OCI-M2 (cell line): ENCODE results near the gene NCS1.
"Not testable (repeated sequence)": the region's sequence is repeated elsewhere in the genome, so short reads cannot be mapped to it uniquely, and the experiment has no call there.

Source experiments
- DNase-seq: peaks from one replicate; lab custom pipeline; 2025; ENCODE audit not compliant: unreplicated experiment; lab: John Stamatoyannopoulos, UW

NCS1 gene

GRCh38 chr9:130236436-130236985, 64.3 kb downstream of the NCS1 start:
- DNase-seq: no peak

GRCh38 chr9:130237076-130237475, 64.9 kb downstream of the NCS1 start:
- DNase-seq: no peak

DNA sequence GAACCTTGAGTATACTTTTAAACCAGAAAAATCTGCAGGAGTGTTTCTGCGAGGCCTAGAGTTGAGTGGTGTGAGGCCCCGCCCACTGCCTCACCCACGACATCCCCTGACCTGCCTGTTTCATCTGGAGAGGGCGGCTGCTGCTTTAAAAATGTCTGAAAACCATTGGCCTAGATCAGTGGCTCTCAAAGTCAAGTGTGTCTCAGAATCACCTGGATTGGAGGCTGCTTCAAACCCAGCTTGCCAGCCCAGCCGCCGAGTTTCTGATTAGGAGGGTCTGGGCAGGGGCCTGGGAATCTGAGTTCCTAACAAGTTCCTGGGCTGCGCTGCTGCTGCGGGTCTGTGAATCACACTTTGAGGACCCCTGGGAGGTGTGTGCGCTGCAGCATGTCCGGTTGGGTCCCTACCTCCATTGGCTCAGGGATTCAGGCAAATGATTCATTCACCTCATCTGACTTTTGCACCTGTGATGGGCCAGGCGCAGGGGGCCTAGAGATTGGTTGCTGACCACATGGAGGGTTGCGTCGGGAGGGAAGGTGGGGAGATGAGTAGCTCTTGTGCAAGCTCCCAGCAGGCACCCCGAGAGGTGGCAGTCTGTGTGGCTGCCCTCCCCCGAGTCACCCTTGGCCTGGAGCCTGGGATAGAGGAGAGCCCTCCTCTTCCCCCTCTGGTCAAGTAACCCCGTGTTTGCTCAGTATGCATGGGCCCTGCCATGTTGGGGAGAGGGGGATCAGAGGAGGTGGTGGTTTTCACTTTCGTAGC, 65.7 kb downstream of the NCS1 start:
- no peak for DNase-seq

DNA sequence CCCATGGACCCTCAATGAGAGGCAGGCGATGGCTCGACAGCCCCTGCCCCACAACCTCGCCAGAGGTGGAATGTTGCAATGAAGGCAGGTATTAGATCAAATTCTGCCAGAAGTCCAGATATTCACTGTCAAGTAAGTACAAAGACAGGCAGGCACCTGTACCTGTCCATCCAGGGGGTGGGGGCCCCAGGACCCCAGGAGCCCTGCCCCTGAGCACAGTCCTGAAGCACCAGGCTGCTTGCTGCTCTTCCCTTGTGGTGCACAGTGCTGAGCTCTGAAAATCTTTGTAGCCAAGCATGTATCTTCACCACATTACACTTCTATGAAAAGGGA, 67.1 kb downstream of the NCS1 start:
- DNase-seq: no peak

- DNase-seq: no peak
These were observed 67.6 kb downstream of the NCS1 start for GRCh38 chr9:130239741-130240241.

GRCh38 chr9:130240410-130241197, 68.4 kb downstream of the NCS1 start:
- no peak for DNase-seq

DNA sequence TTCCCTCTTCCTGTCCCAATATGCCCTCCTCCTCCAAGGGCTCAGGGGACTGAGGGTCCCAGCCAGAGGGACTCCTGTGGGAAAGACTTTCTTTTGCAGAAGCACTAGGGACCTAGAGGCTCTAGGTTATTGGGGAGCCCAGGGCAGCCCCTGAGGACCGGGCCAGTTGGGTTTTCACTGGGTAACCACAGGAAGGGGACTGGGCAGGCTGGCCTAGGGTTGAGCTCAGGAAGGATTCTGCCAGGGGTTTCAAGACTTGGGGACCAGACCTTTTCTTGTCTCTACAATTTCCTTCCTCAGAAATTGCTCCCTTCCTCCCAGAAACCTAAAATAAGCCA, 69.0 kb downstream of the NCS1 start:
- no peak for DNase-seq

GRCh38 chr9:130242270-130243014, 70.2 kb downstream of the NCS1 start:
- no peak for DNase-seq

DNA sequence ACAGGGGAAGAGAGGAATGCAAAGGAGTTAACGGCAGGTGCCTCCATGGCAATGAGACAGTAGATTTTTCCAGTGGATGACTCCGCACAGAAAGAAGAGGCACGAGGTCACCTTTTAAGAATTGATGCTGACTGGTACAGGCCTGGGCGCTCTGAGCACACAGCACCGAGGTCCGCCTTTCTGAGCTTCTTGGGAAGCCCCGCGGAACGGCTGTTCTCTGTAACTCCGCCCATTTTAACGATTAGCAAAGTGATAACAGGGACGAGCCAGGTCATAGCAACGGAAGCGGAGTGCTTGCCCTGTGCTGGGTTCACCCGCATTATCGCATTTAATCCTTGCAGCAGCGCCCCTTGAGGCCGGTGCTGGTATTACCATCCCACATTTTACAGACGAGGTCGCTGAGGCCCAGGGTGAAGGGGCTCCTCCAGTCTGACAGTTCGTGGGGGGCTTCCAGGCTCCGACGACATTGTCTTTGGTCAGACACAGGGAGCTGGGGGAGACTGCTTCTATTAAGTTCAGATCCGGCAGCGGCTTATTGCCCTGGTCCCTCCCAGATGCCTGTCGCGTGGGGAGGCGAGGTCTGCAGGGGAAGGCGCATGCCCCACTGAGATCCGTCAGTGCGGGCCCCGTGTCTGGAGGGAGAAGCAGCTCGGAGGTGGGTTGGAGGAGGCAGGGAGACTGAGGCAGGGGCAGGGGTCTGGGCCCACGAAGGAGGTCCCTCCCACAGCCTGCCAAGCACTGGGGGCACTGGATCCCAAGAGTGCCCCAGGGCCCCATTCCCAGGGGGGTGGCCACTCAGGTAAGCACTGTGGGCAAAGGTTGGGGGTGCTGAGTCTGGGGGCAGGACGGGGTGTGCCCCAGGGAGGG, 71.0 kb downstream of the NCS1 start:
- no peak for DNase-seq

DNA sequence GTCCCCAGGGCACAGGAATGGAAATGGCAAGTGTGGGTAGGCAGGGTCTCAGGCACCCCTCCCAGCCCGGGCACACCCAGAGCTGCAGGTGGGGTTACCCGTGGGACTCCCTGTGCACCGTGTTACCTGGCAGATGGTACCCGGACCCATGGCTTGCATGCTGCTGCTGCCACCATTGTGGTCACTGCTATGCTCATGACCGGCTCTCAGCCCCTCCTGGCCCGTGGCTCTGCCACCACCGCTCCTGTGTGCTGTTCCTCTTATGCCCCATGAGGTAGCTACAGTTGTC, 71.6 kb downstream of the NCS1 start:
- no peak for DNase-seq

GRCh38 chr9:130244548-130245165, 72.5 kb downstream of the NCS1 start:
- no peak for DNase-seq

GRCh38 chr9:130245474-130245873, 73.3 kb downstream of the NCS1 start:
- DNase-seq: no peak

DNA sequence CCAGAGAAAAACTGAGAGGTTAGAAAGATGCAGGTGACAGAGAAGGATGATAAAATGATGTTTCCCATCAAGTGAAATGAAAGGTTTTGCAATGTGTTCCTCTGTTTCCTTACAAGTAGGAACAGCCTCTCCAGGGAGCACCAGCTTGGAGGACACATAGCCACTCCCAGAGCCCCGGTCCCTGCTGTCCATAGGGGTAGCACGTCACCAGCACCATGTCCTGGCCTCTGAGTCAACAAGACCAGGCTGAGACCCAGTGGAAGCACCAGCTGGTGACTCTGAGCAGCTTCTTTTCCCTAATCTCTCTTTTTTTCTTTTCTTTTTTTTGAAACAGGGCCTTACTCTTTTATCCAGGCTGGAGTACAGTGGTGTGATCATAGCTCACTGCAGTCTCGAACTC, 73.9 kb downstream of the NCS1 start:
- DNase-seq: no peak

- DNase-seq: no peak
These were observed 82.8 kb downstream of the NCS1 start for GRCh38 chr9:130254747-130255630.

DNA sequence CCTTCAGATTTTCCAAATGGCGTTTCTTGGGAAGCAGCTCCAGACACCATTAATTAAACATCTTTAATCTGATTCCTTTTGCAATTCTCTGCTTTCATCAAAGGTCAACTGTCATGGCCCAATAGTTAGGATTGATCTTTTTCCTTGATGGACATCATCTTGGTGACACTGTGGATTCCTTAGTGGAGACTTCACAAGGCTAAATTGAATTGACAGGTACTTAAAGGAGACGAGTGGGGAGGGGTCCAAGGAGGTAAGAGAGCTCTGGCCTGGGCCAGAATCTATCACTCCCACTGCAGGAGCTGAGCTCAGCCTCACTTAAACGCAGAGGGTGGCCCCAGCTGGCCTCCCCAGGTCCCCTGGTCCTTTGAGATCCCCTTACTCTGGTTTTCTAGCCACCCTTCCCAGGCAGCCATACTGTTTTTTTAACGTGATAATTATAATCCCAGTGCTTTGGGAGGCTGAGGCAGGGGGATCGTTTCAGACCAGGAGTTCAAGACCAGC, 83.5 kb downstream of the NCS1 start:
- DNase-seq: no peak

DNA sequence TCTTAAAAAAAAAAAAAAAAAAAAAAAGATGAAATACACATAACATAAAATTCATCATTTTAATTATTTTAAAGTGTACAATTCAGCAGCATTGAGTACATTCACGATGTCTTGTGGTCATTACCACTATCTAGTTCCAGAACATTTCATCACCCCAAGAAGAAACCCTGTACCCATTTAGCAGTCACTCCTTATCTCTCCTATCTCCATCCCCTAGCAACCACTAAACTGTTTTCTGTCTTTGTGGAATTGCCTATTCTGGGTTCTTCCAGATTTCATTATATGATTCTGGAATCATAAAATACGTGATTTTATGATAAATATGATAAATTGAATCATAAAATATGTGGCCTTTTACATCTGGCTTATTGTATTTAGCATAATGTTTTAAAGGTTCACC, 84.4 kb downstream of the NCS1 start:
- no peak for DNase-seq

DNA sequence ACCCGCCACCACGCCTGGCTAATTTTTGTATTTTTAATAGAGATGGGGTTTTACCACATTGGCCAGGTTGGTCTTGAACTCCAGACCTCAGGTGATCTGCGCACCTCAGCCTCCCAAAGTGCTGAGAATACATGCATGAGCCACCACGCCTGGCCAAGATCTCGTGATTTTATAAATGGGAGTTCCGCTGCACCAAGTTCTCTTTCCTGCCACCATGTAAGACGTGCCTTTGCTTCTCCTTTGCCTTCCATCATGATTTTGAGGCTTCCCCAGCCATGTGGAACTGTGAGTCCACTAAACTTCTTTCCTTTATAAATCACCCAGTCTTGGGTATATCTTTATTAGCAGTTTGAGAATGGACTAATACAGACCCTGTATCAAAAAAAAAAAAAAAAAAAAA, 85.9 kb downstream of the NCS1 start:
- not testable (repeated sequence) for DNase-seq

GRCh38 chr9:130259044-130259443, 86.8 kb downstream of the NCS1 start:
- DNase-seq: no peak
